GM18520 (cell line): ENCODE data around the gene MYO7A.

Source experiments
- ATAC-seq: cut with Tn5 transposase; IDR thresholded peaks from one replicate; pipeline ENCODE4 v1.9.1; 2021; ENCODE audit not compliant: unreplicated experiment

The MYO7A gene

DNA sequence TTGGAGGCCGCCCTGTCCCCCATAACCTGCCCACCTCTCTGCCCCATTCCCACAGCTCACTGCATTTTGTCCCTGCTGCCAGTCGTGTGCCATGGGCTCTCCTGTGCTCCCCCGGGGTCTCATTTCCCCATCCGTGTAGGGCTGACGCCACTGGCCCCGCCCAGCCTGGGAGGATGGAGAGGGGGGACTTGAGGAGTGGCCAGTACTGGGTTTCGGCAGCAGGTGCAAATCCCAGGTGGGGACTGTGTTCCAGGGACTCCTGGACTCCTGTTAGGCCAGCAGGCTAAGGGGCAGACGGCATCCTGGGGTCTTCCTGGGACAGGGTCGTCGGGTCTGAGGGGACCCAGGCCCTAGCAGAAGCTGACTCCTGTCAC is 1.2 kb upstream of the MYO7A start:
- no peak for ATAC-seq

- no peak for ATAC-seq
These were observed 673 bp upstream of the MYO7A start for GRCh38 chr11:77127235-77127911.

GRCh38 chr11:77129069-77129841 is 1.2 kb downstream of the MYO7A start:
- ATAC-seq: no peak

DNA sequence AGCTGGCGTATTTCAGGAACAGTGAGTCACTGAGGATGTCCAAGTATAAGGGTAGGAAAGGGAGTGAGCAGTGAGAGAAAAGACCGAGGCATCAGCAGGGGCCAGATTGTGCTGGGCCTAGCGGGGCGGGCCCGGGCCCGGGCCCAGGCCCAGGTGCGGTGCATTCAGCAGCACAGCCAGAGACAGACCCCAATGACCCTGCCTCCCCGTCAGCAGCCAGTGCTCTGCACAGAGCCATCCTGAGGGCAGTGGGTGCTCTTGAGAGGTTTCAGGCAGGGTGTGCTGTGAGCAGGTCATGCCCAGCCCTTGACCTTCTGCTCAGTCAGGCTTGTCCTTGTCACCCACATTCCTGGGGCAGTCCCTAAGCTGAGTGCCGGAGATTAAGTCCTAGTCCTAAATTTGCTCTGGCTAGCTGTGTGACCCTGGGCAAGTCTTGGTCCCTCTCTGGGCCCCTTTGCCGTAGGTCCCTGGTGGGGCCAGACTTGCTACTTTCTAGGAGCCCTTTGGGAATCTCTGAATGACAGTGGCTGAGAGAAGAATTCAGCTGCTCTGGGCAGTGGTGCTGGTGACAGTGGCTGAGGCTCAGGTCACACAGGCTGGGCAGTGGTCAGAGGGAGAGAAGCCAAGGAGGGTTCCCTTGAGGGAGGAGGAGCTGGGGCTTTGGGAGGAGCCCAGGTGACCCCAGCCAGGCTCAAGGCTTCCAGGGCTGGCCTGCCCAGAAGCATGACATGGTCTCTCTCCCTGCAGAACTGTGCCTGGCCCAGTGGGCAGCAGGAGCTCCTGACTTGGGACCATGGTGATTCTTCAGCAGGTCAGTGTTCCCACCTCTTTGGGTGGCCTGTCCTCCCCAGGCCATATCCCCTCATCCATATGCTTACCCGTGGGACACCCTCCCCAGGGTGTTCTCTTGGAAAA is 2.1 kb downstream of the MYO7A start:
- ATAC-seq: no peak

DNA sequence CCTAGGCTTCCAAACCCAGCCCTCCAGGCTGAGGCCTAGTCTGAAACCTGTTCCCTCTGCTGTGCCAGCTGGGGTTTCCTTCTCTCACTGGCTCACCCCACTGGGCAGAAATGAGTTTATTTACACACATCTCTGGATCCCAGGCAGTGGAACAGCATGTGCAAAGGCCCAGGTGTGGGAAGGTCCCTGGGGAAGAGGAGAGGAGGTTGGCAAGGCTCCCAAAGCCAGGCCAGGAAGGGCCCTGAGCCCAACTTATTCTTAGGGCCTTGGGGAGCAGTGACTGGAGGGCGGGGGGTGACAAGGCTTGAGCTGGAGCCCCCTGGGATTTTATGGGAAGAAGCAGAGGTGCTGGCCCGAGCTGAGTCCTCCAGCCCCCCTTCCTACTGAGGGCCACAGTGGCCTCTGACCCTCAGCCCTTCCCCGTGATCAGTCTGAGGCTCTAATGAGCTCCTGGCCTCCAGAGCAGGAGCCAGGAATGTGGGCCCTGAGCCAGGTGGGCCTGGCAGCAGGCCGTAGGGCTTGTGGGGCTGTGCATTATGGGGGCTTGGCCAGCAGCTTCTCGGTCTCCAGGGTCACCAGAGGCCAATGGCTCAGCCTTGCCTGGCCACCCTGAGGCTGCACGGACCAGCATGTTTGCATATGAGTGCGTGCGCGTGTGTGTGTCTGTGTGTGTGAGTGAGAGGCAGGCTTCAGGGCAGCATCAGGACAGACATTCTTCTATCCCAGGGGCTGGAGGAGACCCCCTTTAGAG is 2.9 kb downstream of the MYO7A start:
- ATAC-seq: no peak

- no peak for ATAC-seq
These were observed 3.5 kb downstream of the MYO7A start for GRCh38 chr11:77131560-77131959.

GRCh38 chr11:77135069-77135468 is 7.0 kb downstream of the MYO7A start:
- no peak for ATAC-seq

DNA sequence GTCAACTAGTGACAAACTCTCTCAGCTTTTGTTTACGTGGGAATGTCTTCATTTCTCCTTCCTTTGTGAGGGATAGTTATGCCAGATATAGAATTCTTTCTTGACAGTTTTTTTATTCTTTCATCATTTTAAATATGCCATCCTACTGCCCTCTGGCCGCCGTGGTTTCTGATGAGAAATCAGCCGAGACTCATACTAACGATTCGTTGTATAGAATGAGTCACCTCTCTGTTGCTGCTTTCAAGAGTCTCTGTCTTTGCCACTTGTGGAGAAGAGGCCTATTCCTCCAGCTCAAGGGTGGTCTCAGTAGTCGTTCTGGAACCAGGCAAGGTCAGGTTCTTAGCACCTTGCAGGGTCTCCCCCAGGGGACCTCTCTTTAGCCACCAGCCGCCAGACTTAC is 8.0 kb downstream of the MYO7A start:
- no peak for ATAC-seq

- no peak for ATAC-seq
These were observed 8.9 kb downstream of the MYO7A start for GRCh38 chr11:77136784-77137420.

GRCh38 chr11:77137421-77137820 is 9.4 kb downstream of the MYO7A start:
- ATAC-seq: no peak

DNA sequence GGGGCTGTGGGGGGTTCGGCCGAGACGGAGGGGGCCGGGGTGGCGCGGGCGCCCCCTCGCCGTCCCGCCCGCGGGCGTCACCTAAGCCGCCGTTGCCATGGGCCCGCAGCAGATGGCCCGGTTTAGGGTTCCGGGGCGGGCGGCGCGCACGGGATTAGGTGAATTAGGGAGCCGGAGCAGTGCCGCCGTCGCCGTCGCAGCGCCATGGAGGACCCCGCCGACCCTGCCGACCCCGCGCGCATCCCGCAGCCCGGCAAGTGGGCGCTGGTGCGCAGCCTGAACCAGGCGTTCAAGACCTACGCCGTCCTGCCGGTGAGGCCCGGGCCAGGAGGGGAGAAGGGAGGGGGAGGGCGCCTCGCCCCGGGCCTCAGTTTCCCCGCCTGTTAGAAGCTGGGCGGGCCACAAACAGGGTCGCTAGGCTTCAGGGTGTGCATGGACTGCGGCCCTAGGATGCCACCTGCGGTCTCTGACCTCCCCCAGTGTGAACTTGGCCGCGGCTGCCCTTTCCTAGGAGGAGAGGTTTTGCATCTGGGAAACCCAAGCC is 10.1 kb downstream of the MYO7A start:
- ATAC-seq: no peak

- ATAC-seq: no peak
These were observed 11.2 kb downstream of the MYO7A start for GRCh38 chr11:77139201-77139600.

DNA sequence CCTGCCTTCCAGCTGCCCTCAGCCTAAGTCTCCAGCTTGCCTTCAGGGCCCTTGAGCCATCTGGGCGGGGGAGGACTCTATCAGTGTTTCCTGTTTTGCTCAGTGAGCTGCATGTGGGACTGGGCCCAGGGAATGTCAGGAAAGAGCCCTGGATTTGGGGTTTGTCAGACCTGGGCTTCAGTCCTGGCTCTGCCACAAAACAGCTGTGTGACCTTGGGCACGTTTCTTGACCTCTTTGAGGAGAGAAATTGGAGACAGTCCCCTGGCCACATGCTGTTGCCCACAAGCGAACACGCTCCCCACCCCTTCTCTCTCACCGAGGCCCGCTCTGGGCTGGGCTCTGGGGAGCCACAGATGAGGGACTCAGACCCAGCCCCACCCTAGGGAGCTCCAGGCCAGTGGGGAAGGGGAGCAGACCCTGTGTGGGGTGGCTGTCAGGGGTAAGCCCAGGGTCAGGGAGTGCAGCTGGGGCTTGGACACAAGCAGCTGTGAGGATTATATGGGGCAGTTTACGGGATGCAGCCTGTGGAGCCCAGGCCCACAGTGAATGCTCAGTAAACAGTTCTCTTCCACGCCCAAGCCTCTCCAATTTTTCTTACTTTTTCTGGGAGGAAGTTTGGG is 12.3 kb downstream of the MYO7A start:
- no peak for ATAC-seq

DNA sequence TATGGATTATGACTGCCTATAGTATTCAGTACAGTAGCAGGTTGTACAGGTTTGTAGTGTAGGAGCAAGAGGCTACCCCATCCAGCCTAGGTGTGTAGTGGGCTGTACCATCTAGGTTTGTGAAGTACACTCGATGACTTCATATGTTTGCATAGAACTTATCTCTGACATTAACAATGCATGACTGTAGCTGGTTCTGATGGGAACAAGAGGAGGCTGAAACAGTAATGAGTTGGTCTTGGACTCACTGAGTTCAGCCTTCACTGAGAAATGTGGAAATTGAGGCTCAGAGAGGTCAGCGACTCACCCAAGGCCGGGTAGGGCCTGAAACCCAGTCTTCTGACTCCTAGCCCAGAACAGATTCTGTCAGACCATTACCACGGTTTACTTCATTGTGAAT is 13.0 kb downstream of the MYO7A start:
- no peak for ATAC-seq

GRCh38 chr11:77141475-77141874 is 13.4 kb downstream of the MYO7A start:
- ATAC-seq: no peak

GRCh38 chr11:77142091-77142975 is 14.3 kb downstream of the MYO7A start:
- no peak for ATAC-seq

DNA sequence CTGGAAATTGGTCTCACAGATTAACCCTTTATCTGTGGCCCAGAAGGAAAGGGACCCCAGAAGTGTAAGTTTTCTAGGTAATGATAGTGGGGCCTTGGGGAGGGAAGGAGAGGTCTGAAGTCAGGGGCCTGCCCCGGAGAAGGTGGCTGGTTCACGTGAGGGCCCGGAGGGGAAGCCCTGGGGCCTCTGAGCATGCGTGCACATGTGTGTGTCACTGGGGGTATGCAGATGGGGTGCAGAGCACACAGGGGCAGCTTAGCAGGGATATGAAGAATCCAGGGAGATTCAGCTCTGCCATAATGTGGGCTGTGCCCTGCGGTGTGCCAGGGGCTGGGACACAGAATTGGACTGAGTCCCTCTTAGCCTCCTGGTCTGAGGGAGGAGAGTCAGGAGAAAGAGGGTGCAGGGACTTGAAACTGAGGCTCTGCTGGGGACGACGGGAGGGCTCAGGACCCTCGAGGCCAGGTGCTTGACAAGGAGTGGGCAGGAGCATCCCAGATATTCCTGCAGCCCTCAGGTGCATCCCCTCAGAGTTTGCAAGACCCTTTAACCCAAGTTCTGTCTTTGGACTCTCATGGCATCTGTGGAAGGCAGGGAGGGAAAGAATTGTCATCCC is 15.5 kb downstream of the MYO7A start:
- ATAC-seq: no peak

DNA sequence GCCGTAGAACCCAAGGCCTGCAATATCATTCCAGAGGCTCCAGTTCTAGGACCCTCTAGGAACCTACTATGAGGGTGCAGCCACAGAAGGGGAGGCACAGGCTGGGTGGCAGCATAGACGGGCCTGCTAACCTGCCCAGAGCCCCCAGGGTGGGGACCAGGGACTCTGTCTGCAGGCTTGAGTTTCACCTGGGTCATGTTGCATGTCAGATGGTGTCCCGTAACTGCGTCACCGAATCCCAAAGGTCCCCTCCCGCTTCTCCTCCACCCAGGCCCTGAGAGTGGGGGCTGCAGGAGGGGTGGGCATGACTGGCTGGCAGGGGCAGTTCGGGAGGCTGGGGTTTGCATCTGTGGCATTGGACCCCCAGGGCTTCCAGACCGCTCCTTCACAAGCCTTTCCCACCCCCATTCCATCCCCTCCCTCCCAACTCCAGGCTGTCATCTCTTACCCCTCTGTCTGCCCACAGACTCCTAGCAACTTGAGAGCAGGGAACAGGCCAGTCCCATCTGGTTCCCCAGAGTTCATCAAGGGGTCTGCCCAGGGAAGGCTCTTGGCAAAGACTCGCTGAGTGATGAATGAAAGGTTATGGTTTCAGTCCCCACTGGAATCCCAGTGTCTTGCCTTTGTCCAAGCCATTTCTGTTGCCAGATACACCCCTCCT is 16.3 kb downstream of the MYO7A start:
- ATAC-seq: no peak
